ENCODE data around the gene FAM83F.

DNA sequence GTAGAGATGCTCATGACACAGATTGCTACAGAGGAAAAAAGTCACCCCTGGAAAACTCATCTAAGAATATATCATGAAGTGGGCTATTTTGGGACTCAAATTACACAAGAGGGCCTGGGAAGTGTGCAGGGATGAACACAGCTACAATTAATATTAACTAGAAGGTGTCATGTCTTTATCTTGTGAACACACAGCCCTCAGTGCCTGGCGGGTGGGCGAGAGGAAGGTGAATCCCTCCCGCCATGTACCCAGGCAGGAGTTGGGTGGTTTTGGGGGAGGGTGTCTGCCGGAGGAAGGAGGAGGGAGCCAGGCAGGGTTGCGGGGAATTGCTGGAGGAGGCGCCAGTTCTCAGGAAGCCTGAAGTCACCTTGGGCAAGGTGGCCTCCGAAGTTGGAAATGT is 5.1 kb upstream of the FAM83F start:
- TF ChIP-seq, protein P1, sequence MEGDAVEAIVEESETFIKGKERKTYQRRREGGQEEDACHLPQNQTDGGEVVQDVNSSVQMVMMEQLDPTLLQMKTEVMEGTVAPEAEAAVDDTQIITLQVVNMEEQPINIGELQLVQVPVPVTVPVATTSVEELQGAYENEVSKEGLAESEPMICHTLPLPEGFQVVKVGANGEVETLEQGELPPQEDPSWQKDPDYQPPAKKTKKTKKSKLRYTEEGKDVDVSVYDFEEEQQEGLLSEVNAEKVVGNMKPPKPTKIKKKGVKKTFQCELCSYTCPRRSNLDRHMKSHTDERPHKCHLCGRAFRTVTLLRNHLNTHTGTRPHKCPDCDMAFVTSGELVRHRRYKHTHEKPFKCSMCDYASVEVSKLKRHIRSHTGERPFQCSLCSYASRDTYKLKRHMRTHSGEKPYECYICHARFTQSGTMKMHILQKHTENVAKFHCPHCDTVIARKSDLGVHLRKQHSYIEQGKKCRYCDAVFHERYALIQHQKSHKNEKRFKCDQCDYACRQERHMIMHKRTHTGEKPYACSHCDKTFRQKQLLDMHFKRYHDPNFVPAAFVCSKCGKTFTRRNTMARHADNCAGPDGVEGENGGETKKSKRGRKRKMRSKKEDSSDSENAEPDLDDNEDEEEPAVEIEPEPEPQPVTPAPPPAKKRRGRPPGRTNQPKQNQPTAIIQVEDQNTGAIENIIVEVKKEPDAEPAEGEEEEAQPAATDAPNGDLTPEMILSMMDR (conservative IDR thresholded peaks at IDR 0.05), result no peak
- no peak for TF ChIP-seq EZH2 (IDR thresholded peaks at IDR 0.05; ENCODE audit: low read depth)
